Measurements from ENCODE around the gene RAB39B.
"Not testable (repeated sequence)": the region's sequence is repeated elsewhere in the genome, so short reads cannot be mapped to it uniquely, and the experiment has no call there.

Gene RAB39B

DNA sequence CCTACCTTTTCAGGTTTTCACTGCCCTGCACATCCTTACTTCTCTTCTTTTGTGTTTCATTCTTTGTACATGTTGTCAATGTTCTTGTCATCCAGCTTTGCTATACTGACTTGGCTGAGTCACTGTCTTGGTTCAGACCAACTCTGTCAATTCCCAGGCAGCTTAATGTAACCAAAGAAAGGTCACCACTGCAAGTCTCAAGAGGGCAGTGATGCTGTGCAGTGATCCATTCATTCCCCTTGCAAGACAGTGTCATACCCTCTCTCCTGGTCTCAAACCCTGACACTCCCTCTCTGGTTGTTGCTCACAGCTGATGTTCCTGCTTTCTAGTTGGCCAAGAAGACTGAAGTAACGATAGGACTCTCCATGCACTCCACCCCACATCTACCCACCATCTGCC lies 17.5 kb downstream of the RAB39B start:
- Histone ChIP-seq H3K4me1 (ENCODE audit: control insufficient read depth, insufficient read depth, low read length) (no peaks in the 10 kb centered on the region), H3K27me3 (ENCODE audit: control insufficient read depth, insufficient read depth, low read length) (no peaks in the 10 kb centered on the region), H3K4me3 (ENCODE audit: low read length) (no peak overlapping the region), H3K9me3 (replicated peaks; ENCODE audit: low read length) (no peaks in the 10 kb centered on the region), H3K4me2 (ENCODE audit: low read length) (no peak overlapping the region), H3K36me3 (ENCODE audit: insufficient read depth, low read length) (no peaks in the 10 kb centered on the region), H3K9ac (ENCODE audit: low read depth, low read length) (no peak overlapping the region)

DNA sequence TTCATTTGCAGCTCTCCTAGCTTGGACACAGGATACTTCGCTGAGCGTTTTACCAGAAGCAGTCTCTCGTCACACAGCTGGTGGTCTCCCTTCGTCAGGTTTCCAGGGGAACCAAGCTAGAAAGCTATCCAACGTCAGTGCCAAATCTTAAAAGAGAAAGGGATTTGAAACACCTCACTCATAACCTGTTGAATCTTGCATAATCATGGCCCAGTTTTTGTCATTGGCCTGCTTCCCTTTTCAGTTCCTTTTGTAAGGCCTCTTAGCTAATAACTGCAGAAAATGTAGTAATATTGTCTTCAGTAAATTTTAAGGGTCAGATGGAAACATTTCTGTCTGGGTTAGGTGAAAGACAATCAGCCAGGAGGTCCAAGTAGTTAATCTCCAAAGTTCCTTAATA lies 22.0 kb downstream of the RAB39B start:
- Histone ChIP-seq H3K4me3 (ENCODE audit: low read length) (no peak overlapping the region), H3K9ac (ENCODE audit: low read depth, low read length) (no peak overlapping the region), H3K27me3 (ENCODE audit: control insufficient read depth, insufficient read depth, low read length) (no peaks in the 10 kb centered on the region), H3K4me1 (ENCODE audit: control insufficient read depth, insufficient read depth, low read length) (no peaks in the 10 kb centered on the region), H3K9me3 (replicated peaks; ENCODE audit: low read length) (no peaks in the 10 kb centered on the region), H3K4me2 (ENCODE audit: low read length) (no peak overlapping the region), H3K36me3 (ENCODE audit: insufficient read depth, low read length) (peaks cover 2% of the 10 kb centered on the region)

DNA sequence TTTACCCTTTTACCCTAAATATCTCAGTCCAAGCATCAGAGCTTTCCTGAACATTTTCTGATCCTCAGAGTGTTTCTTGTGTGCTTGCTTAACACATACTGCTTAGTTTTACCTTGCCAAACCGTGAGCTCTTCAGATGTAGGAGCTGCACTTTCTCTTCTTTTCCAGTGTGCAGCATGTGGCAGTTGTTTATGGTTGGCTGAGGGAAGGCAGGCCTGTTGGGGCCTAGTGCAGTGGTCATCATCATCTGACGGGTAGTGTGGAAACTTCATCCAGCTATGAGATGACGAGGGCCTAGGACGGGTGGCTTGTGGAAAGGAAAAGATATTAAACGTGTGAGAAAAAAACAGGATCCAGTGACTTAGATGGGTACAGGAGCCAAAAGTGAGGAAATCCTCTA lies 26.6 kb downstream of the RAB39B start:
- Histone ChIP-seq H3K4me1 (ENCODE audit: control insufficient read depth, insufficient read depth, low read length) (no peaks in the 10 kb centered on the region), H3K9ac (ENCODE audit: low read depth, low read length) (no peak overlapping the region), H3K4me3 (ENCODE audit: low read length) (no peak overlapping the region), H3K36me3 (ENCODE audit: insufficient read depth, low read length) (peaks cover 8% of the 10 kb centered on the region), H3K4me2 (ENCODE audit: low read length) (no peak overlapping the region), H3K9me3 (replicated peaks; ENCODE audit: low read length) (no peaks in the 10 kb centered on the region), H3K27me3 (ENCODE audit: control insufficient read depth, insufficient read depth, low read length) (no peaks in the 10 kb centered on the region)

DNA sequence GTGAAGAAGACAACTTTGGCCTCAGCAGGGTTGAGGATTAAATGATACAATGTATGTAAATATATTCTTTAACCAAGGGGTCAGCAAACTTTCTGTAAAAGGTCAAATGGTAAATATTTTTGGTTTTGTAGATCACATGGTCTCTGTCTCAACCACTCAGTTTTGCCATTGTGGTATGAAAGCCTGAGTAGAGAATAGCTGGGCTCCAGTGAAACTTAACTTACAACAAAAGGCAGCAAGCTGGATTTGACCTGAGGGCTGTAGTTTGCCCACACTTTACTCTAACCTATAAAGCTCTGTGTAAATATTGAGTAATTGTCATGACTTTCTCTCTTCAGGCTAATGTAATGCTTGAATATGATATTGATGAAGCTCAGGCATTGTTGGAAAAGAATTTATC lies 28.4 kb downstream of the RAB39B start:
- Histone ChIP-seq H3K9me3 (replicated peaks; ENCODE audit: low read length) (no peaks in the 10 kb centered on the region), H3K9ac (ENCODE audit: low read depth, low read length) (no peak overlapping the region), H3K4me1 (ENCODE audit: control insufficient read depth, insufficient read depth, low read length) (no peaks in the 10 kb centered on the region), H3K27me3 (ENCODE audit: control insufficient read depth, insufficient read depth, low read length) (no peaks in the 10 kb centered on the region), H3K4me3 (ENCODE audit: low read length) (no peak overlapping the region), H3K36me3 (ENCODE audit: insufficient read depth, low read length) (peaks cover 11% of the 10 kb centered on the region), H3K4me2 (ENCODE audit: low read length) (no peak overlapping the region)

DNA sequence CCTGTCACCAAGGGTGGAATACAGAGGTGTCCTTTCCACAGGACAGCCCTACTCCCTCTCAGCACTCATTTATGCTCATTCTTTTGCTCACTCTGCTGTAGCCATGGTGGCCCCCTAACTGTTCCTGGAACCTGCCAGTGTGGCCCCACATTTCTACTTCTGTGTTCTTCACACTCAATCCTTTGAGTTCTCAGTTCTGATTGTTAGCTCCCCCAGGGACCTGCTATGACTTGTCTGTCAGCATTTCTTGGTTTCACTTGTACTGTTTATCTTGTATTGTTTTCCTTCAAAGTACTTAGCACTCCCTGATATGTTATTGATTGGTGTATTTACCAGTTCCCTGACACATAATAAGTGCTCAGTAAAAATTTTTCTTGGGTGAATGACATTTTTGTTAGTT lies 33.1 kb downstream of the RAB39B start:
- Histone ChIP-seq H3K27me3 (ENCODE audit: control insufficient read depth, insufficient read depth, low read length) (no peaks in the 10 kb centered on the region), H3K4me2 (ENCODE audit: low read length) (no peak overlapping the region), H3K9me3 (replicated peaks; ENCODE audit: low read length) (no peaks in the 10 kb centered on the region), H3K9ac (ENCODE audit: low read depth, low read length) (no peak overlapping the region), H3K4me3 (ENCODE audit: low read length) (no peak overlapping the region), H3K36me3 (ENCODE audit: insufficient read depth, low read length) (peaks cover 10% of the 10 kb centered on the region), H3K4me1 (ENCODE audit: control insufficient read depth, insufficient read depth, low read length) (no peaks in the 10 kb centered on the region)

DNA sequence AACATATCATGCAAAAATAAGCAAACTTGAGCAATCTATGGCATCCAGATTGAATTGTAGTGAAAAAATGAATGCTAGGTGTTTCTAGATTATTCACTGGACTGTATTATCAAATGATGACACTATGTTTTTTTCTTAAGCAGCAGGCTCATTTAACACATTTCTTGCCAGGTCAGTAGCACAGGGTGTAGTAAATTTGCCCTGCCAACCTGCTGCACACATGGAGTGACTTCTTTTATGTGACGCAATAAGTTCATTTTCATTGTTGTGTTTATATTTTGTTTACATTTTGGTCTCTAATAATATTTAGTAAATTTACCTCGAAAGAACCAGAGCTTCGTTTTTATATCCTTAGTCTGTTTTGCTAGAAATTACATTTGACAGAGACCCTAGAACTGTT lies 38.5 kb downstream of the RAB39B start:
- Histone ChIP-seq H3K27me3 (ENCODE audit: control insufficient read depth, insufficient read depth, low read length) (no peaks in the 10 kb centered on the region), H3K36me3 (ENCODE audit: insufficient read depth, low read length) (peaks cover 3% of the 10 kb centered on the region), H3K9me3 (replicated peaks; ENCODE audit: low read length) (no peaks in the 10 kb centered on the region), H3K4me2 (ENCODE audit: low read length) (no peak overlapping the region), H3K4me1 (ENCODE audit: control insufficient read depth, insufficient read depth, low read length) (no peaks in the 10 kb centered on the region), H3K4me3 (ENCODE audit: low read length) (no peak overlapping the region), H3K9ac (ENCODE audit: low read depth, low read length) (no peak overlapping the region)

DNA sequence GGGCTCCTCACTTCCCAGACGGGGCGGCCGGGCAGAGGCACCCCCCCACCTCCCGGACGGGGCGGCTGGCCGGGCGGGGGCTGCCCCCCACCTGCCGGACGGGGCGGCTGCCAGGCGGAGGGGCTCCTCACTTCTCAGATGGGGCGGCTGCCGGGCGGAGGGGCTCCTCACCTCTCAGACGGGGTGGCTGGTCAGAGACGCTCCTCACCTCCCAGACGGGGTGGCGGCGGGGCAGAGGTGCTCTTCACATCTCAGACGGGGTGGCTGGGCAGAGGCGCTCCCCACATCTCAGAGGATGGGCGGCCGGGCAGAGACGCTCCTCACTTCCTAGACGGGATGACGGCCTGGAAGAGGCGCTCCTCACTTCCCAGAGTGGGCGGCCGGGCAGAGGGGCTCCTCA lies 40.5 kb downstream of the RAB39B start:
- H3K9ac ChIP-seq (ENCODE audit: low read depth, low read length); H3K4me1 ChIP-seq (ENCODE audit: control insufficient read depth, insufficient read depth, low read length); H3K27me3 ChIP-seq (ENCODE audit: control insufficient read depth, insufficient read depth, low read length); H3K4me2 ChIP-seq (ENCODE audit: low read length); H3K9me3 ChIP-seq (replicated peaks; ENCODE audit: low read length); H3K36me3 ChIP-seq (ENCODE audit: insufficient read depth, low read length); H3K4me3 ChIP-seq (ENCODE audit: low read length): not testable (repeated sequence)

DNA sequence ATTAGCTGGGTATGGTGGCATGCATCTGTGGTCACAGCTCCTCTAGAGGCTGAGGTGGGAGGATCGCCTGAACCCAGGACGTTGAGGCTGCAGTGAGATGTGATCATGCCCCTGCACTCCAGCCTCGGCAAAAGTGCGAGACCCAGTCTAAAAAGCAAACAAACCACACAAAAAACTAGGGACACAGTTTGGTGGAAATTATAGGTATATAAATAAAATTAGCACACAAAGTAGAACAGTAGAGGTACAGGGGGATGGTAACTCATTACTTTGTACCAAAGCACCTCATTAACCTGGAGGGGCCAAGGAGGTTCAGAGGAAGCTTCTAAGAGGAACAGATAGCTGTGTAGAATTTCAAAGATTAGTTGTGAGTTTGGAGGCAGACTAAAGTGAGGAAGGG lies 42.9 kb downstream of the RAB39B start:
- H3K9ac ChIP-seq (ENCODE audit: low read depth, low read length): no peak overlapping the region
- H3K4me1 ChIP-seq (ENCODE audit: control insufficient read depth, insufficient read depth, low read length): no peaks in the 10 kb centered on the region
- no peak overlapping the region for H3K4me2 ChIP-seq (ENCODE audit: low read length)
- no peaks in the 10 kb centered on the region for H3K36me3 ChIP-seq (ENCODE audit: insufficient read depth, low read length)
- no peak overlapping the region for H3K4me3 ChIP-seq (ENCODE audit: low read length)
- no peaks in the 10 kb centered on the region for H3K27me3 ChIP-seq (ENCODE audit: control insufficient read depth, insufficient read depth, low read length)
- H3K9me3 ChIP-seq (replicated peaks; ENCODE audit: low read length): no peaks in the 10 kb centered on the region

DNA sequence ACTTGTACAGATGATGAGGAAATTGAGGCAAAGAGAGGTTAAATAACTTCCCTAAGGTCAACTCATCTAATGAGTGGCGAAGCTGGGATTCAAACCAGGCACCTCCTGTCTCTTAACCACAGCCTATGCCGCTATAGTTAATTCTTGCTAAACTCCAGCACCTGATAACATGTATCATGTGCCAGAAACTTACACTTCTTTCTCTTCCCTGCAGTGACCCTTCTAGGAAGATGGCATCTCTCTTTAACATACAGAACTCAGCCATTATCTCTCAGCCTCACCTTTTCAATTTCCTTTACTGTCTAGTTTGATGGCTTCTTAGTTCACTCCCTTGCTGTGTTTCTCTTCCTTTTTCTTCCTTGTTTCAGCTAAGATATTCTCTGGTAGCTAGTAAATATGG lies 45.5 kb downstream of the RAB39B start:
- Histone ChIP-seq H3K36me3 (ENCODE audit: insufficient read depth, low read length) (no peaks in the 10 kb centered on the region), H3K4me1 (ENCODE audit: control insufficient read depth, insufficient read depth, low read length) (no peaks in the 10 kb centered on the region), H3K4me3 (ENCODE audit: low read length) (no peak overlapping the region), H3K9me3 (replicated peaks; ENCODE audit: low read length) (no peaks in the 10 kb centered on the region), H3K27me3 (ENCODE audit: control insufficient read depth, insufficient read depth, low read length) (no peaks in the 10 kb centered on the region), H3K9ac (ENCODE audit: low read depth, low read length) (no peak overlapping the region), H3K4me2 (ENCODE audit: low read length) (peak overlapping the region; percentile 80)

DNA sequence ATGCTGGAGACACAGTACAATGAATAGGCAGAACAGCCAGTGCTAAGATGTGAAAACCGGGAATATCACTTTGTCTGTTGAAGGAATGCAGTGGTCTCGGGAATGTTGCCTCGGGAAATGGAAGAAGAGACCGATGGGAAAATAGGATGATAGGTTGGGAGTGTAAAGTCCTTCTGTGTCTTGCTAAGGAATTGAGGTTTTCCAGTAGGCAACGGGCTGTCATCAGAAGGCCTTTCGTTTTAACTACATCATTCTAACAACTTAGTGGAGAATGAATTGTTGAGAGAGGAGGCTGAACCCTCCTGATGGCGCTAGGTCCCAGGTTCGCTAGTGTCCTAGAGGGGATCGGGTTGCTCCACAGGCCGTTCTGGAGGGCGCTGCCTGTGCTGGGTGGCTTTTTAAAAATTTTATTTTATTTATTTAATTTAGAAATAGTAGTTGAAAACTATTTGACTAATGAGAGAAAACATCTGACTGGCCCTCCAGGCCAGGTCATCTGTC lies 47.3 kb downstream of the RAB39B start:
- Histone ChIP-seq H3K36me3 (ENCODE audit: insufficient read depth, low read length) (no peaks in the 10 kb centered on the region), H3K27me3 (ENCODE audit: control insufficient read depth, insufficient read depth, low read length) (no peaks in the 10 kb centered on the region), H3K9me3 (replicated peaks; ENCODE audit: low read length) (no peaks in the 10 kb centered on the region), H3K9ac (ENCODE audit: low read depth, low read length) (peak overlapping the region; percentile 90), H3K4me3 (ENCODE audit: low read length) (peak overlapping the region; percentile 84), H3K4me2 (ENCODE audit: low read length) (peak overlapping the region; percentile 80), H3K4me1 (ENCODE audit: control insufficient read depth, insufficient read depth, low read length) (no peaks in the 10 kb centered on the region)

DNA sequence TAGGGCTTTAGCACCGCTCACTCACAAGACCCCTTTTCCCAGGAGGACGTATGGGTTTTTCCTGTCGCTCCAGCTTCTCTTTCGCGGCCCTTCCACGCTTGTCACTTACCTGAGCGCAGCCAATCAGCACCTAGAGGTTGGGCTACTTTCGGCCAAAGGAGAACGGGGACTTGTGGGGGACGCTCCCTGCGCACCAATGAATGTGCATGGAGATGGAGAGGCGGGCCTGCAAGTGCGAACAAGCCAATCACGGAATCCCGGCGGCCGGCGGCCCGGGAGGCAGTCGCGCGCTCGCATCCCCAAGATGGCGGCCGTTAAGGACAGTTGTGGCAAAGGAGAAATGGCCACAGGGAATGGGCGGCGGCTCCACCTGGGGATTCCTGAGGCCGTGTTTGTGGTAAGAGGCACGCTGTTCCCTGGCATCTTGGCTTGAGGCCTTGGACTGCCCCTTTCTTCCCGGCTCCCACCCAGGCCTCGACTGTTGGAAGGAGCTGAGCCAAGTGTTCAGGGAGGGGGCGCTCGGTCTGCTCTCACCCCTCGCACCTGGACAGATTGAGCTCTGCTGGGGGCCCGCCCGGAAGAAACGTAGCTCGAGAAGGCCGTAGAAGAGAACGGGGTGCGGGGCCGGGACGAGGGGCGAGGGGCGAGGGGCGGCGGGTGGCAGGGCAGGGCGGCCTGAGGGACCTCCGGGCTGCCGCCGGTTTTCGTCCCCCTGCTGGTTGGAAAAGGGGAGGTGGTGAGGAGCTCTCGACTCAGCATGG lies 47.9 kb downstream of the RAB39B start, which contains the start of gene VBP1:
Gene VBP1, plus strand, starts transcription at position 282 of the 761 bp plus-strand sequence. Its CDS starts 23 bp downstream, at position 305.
- H3K9me3 ChIP-seq (replicated peaks; ENCODE audit: low read length): no peaks in the 10 kb centered on the region
- no peaks in the 10 kb centered on the region for H3K36me3 ChIP-seq (ENCODE audit: insufficient read depth, low read length)
- H3K4me2 ChIP-seq (ENCODE audit: low read length): peak within 1 kb of the TSS; percentile 81
- H3K9ac ChIP-seq (ENCODE audit: low read depth, low read length): peak within 1 kb of the TSS; percentile 90
- no peaks in the 10 kb centered on the region for H3K27me3 ChIP-seq (ENCODE audit: control insufficient read depth, insufficient read depth, low read length)
- H3K4me3 ChIP-seq (ENCODE audit: low read length): peak within 1 kb of the TSS; percentile 84
- H3K4me1 ChIP-seq (ENCODE audit: control insufficient read depth, insufficient read depth, low read length): no peaks in the 10 kb centered on the region

Measured in skeletal muscle satellite cell (primary cell).